ENCODE data around the gene SPINK5.

The SPINK5 gene

GRCh38 chr5:148152781-148153180 is 89.0 kb downstream of the SPINK5 start:
- DNase-seq (ENCODE audit: insufficient read length) (no peak), FAIRE-seq (no peak)
- TF ChIP-seq TAF1 (IDR thresholded peaks at IDR 0.05; ENCODE audit: borderline replicate concordance, low read depth, low read length), result no peak

- TF ChIP-seq POLR2A (IDR thresholded peaks at IDR 0.05; ENCODE audit: low read depth, low read length) (no peak), TAF1 (IDR thresholded peaks at IDR 0.05; ENCODE audit: borderline replicate concordance, low read depth, low read length) (no peak), POLR2AphosphoS5 (IDR thresholded peaks at IDR 0.05; ENCODE audit: low read depth, low read length) (no peak)
- DNase-seq (ENCODE audit: insufficient read length), result no peak
- no peak for FAIRE-seq
Measured at GRCh38 chr5:148156609-148157008, 92.8 kb downstream of the SPINK5 start.

GRCh38 chr5:148162038-148162437 is 98.3 kb downstream of the SPINK5 start:
- FAIRE-seq, result no peak
- DNase-seq (ENCODE audit: insufficient read length), result no peak
- no peak for TF ChIP-seq TAF1 (IDR thresholded peaks at IDR 0.05; ENCODE audit: borderline replicate concordance, low read depth, low read length)
- no peak for TF ChIP-seq POLR2A (IDR thresholded peaks at IDR 0.05; ENCODE audit: low read depth, low read length)
- TF ChIP-seq POLR2AphosphoS5 (IDR thresholded peaks at IDR 0.05; ENCODE audit: low read depth, low read length), result no peak

GRCh38 chr5:148163345-148163744 is 99.6 kb downstream of the SPINK5 start:
- TF ChIP-seq TAF1 (IDR thresholded peaks at IDR 0.05; ENCODE audit: borderline replicate concordance, low read depth, low read length) (no peak), POLR2A (IDR thresholded peaks at IDR 0.05; ENCODE audit: low read depth, low read length) (no peak), POLR2AphosphoS5 (IDR thresholded peaks at IDR 0.05; ENCODE audit: low read depth, low read length) (no peak)
- no peak for FAIRE-seq
- DNase-seq (ENCODE audit: insufficient read length), result no peak

- FAIRE-seq (no peak), DNase-seq (ENCODE audit: insufficient read length) (no peak)
- TF ChIP-seq TAF1 (IDR thresholded peaks at IDR 0.05; ENCODE audit: borderline replicate concordance, low read depth, low read length) (no peak), POLR2AphosphoS5 (IDR thresholded peaks at IDR 0.05; ENCODE audit: low read depth, low read length) (no peak), POLR2A (IDR thresholded peaks at IDR 0.05; ENCODE audit: low read depth, low read length) (no peak)
Measured at GRCh38 chr5:148166550-148167283, 102.9 kb downstream of the SPINK5 start.

- no peak for DNase-seq (ENCODE audit: insufficient read length)
- FAIRE-seq, result no peak
- TF ChIP-seq TAF1 (IDR thresholded peaks at IDR 0.05; ENCODE audit: borderline replicate concordance, low read depth, low read length) (no peak), POLR2AphosphoS5 (IDR thresholded peaks at IDR 0.05; ENCODE audit: low read depth, low read length) (no peak), POLR2A (IDR thresholded peaks at IDR 0.05; ENCODE audit: low read depth, low read length) (no peak)
Measured at GRCh38 chr5:148168246-148168645, 104.5 kb downstream of the SPINK5 start, which contains the start of gene SPINK14. TSS of gene SPINK14 (plus strand) at chr5:148168546. CDS start at chr5:148169733, 1,187 bp downstream.

GRCh38 chr5:148172377-148172776 is 108.6 kb downstream of the SPINK5 start:
- DNase-seq (ENCODE audit: insufficient read length) (no peak), FAIRE-seq (no peak)
- no peak for TF ChIP-seq POLR2AphosphoS5 (IDR thresholded peaks at IDR 0.05; ENCODE audit: low read depth, low read length)
- TF ChIP-seq POLR2A (IDR thresholded peaks at IDR 0.05; ENCODE audit: low read depth, low read length), result no peak
- TF ChIP-seq TAF1 (IDR thresholded peaks at IDR 0.05; ENCODE audit: borderline replicate concordance, low read depth, low read length), result no peak

- DNase-seq (ENCODE audit: insufficient read length) (no peak), FAIRE-seq (no peak)
- TF ChIP-seq POLR2A (IDR thresholded peaks at IDR 0.05; ENCODE audit: low read depth, low read length), result no peak
- TF ChIP-seq TAF1 (IDR thresholded peaks at IDR 0.05; ENCODE audit: borderline replicate concordance, low read depth, low read length), result no peak
- no peak for TF ChIP-seq POLR2AphosphoS5 (IDR thresholded peaks at IDR 0.05; ENCODE audit: low read depth, low read length)
Measured at GRCh38 chr5:148176480-148176879, 112.7 kb downstream of the SPINK5 start.

GRCh38 chr5:148177207-148177606 is 113.4 kb downstream of the SPINK5 start:
- no peak for FAIRE-seq
- no peak for DNase-seq (ENCODE audit: insufficient read length)
- TF ChIP-seq POLR2AphosphoS5 (IDR thresholded peaks at IDR 0.05; ENCODE audit: low read depth, low read length) (no peak), POLR2A (IDR thresholded peaks at IDR 0.05; ENCODE audit: low read depth, low read length) (no peak), TAF1 (IDR thresholded peaks at IDR 0.05; ENCODE audit: borderline replicate concordance, low read depth, low read length) (no peak)

GRCh38 chr5:148179234-148179824 is 115.5 kb downstream of the SPINK5 start:
- peak; percentile 74 for FAIRE-seq
- no peak for DNase-seq (ENCODE audit: insufficient read length)

GRCh38 chr5:148186248-148187003 is 122.6 kb downstream of the SPINK5 start:
- FAIRE-seq, result no peak
- TF ChIP-seq POLR2AphosphoS5 (IDR thresholded peaks at IDR 0.05; ENCODE audit: low read depth, low read length) (no peak), TAF1 (IDR thresholded peaks at IDR 0.05; ENCODE audit: borderline replicate concordance, low read depth, low read length) (no peak), POLR2A (IDR thresholded peaks at IDR 0.05; ENCODE audit: low read depth, low read length) (no peak)
- no peak for DNase-seq (ENCODE audit: insufficient read length)

More at GRCh38 chr5:148179234-148179824, 115.5 kb downstream of the SPINK5 start:
- TF ChIP-seq POLR2AphosphoS5 (IDR thresholded peaks at IDR 0.05; ENCODE audit: low read depth, low read length) (no peak), POLR2A (IDR thresholded peaks at IDR 0.05; ENCODE audit: low read depth, low read length) (no peak)

Data from GM12892 (cell line).